Subcutaneous adipose tissue (tissue), 4 donors: ENCODE measurements around the gene CREB1. TPM values are rescaled to one million over a fixed set of nuclear protein-coding genes. Genes with fewer than 3 reads are reported as not detected.

Source experiments
- CTCF ChIP-seq: fragments of 450-650 bp; IDR thresholded peaks from one replicate; pipeline ENCODE4 v1.5.1; 2016; ENCODE audit warnings: low read depth, mild to moderate bottlenecking, control low read depth, antibody characterized with exemption, moderate library complexity
- total RNA-seq, 4 donors: library from RNA; depleted of rRNA; stranded (reverse); fragments of >200 nt; gene quantifications; one replicate each; pipeline ENCODE4 v1.1.0, GENCODE V29; 2016

Gene CREB1
- total RNA-seq, 4 donors from 2014 or later = 39.4 to 75.5 (median 54.0) TPM

- TF ChIP-seq CTCF = no peak
These were observed 86.4 kb downstream of the CREB1 start for GRCh38 chr2:207616185-207616584.

GRCh38 chr2:207617011-207617671, 87.4 kb downstream of the CREB1 start:
- TF ChIP-seq CTCF = no peak

- no peak for TF ChIP-seq CTCF
These were observed 90.0 kb downstream of the CREB1 start for GRCh38 chr2:207619764-207620203.

GRCh38 chr2:207621501-207622039, 91.8 kb downstream of the CREB1 start:
- TF ChIP-seq CTCF = no peak

- TF ChIP-seq CTCF = no peak
These were observed 94.6 kb downstream of the CREB1 start for GRCh38 chr2:207624185-207625013.

- no peak for TF ChIP-seq CTCF
These were observed 95.5 kb downstream of the CREB1 start, which contains the start of gene METTL21A for GRCh38 chr2:207625014-207625907. METTL21A (minus strand) TSS chr2:207625394; CDS start chr2:207624375, 1,019 bp downstream.
